Heart right ventricle (tissue), 16 donors: ENCODE measurements around the gene TFAP2E. TPM values are rescaled to one million over a fixed set of nuclear protein-coding genes. Genes with fewer than 3 reads are reported as not detected.

Experiments used
- ATAC-seq, 8 donors: fragments of 200-7000 bp; cut with Tn5 transposase; one replicate each; pipeline ENCODE4 v1.9.1; 2020; ENCODE audit warnings: mild to moderate bottlenecking in 8 of 8, moderate library complexity in 8 of 8, moderate number of reproducible peaks in 1 of 8
- DNase-seq, 2 donors: peaks; one replicate each; pipeline ENCODE4 v3.0.0-alpha.2; 2020
- H3K27ac ChIP-seq, 10 donors: fragments of 200-600 bp; sonication (generic) in 2 of 10; one replicate each; pipeline versions ENCODE4 v1.5.0 to v1.8.0; 2020 to 2022; ENCODE audit warnings: mild to moderate bottlenecking in 3 of 10
- H3K27me3 ChIP-seq, 7 donors: fragments of 200-600 bp; one replicate each; pipeline ENCODE4 v1.8.0; 2021 to 2022; ENCODE audit warnings: mild to moderate bottlenecking in 2 of 7
- H3K36me3 ChIP-seq, 9 donors: fragments of 200-600 bp; sonication (generic) in 1 of 9; one replicate each; pipeline versions ENCODE4 v1.5.0 to v1.8.0; 2020 to 2022; ENCODE audit warnings: mild to moderate bottlenecking in 2 of 9
- H3K4me1 ChIP-seq, 9 donors: fragments of 200-600 bp; sonication (generic) in 1 of 9; one replicate each; pipeline versions ENCODE4 v1.5.0 to v1.8.0; 2020 to 2022; ENCODE audit warnings: mild to moderate bottlenecking in 4 of 9
- H3K4me3 ChIP-seq, 10 donors: fragments of 200-600 bp; sonication (generic) in 2 of 10; one replicate each; pipeline versions ENCODE4 v1.5.0 to v1.8.0; 2020 to 2022; ENCODE audit warnings: mild to moderate bottlenecking in 7 of 10, moderate library complexity in 2 of 10
- H3K9me3 ChIP-seq, 11 donors: fragments of 200-600 bp in 10 of 11; sonication (generic) in 2 of 11; one replicate each; pipeline versions ENCODE4 v1.5.0 to v1.8.0; 2013 to 2022; ENCODE audit warnings: mild to moderate bottlenecking in 2 of 11, control low read depth in 1 of 11, moderate library complexity in 1 of 11
- WGBS, 2 donors: extraction: QIAGEN DNeasy Blood & Tissue Kit; methylation state at CpG; one replicate each; pipeline ENCODE4 v1.1.7; 2013; ENCODE audit warnings: inconsistent platforms in 1 of 2; 5-methylcytosine and 5-hydroxymethylcytosine counted together
- intact Hi-C, 10 donors: fragments of 100-400 bp; cut with DNase I; formaldehyde crosslinking; loops; one replicate each; pipeline versions ENCODE4 v1.11.1 to v1.14.2; 2022
- polyA plus RNA-seq, 2 donors: library from polyadenylated mRNA; stranded (reverse); fragments of 200-250 nt; gene quantifications; one replicate each; pipeline ENCODE4 v1.2.3, GENCODE V29; 2013
- total RNA-seq, 10 donors: library from RNA; stranded (reverse); fragmentation: NEBNext Ultra II Directional in 3 of 10; extraction: Animal tissue kit (Norgen Biotek cat#: 25700) in 3 of 10; gene quantifications; one replicate each; pipeline versions ENCODE4 v1.2.1 to v1.2.4, GENCODE V29; 2021 to 2023
- TF ChIP-seq, protein P1 (sequence below), 9 donors: fragments of 200-600 bp; sonication (generic) in 2 of 9; IDR thresholded peaks; one replicate each; pipeline versions ENCODE4 v1.5.0 to v1.8.0; 2021 to 2022; ENCODE audit warnings: antibody characterized with exemption in 9 of 9, mild to moderate bottlenecking in 5 of 9, moderate library complexity in 1 of 9
- donor health status: Arrhythmogenic right ventricular cardiomyopathy.
- donor health status: ischemic (EF 13 %, LVEDD 7.1; RV severe dilation, severe dysfunction).
- donor health status: healthy with polysubstance abuse.
- donor health status: DM: no; HTN: yes; CAD: no.
- donor health status: DM: no; HTN: no; CAD: no.
- donor health status: ischemic (EF 25% LVEDD 6.9; RV normal size, moderate dysfunction).
- donor health status: ischemic (EF 25% LVEDD 5.7; RV mildly dilated, moderate dysfunction).
- donor health status: healthy.
- donor health status: DM: yes; HTN: yes; CAD: no.
- donor health status: Ischemic cardiomyopathy.
- donor health status: ischemic (EF 35%, LVEDD 5.7; RV mildly dilated, moderate dysfunction).
- donor health status: nonischemic (EF 11% LVEDD 7.7; RV severe dilation, severe dysfunction).
- donor health status: DM: yes; HTN: yes; CAD: no.
- donor health status: PGD.
- donor health status: ischemic (EF 29% LVEDD 5.4; RV normal size, mild dysfunction).
- donor health status: nonischemic (EF 23%, LVEDD 6.1; RV moderate dilation, normal function).

Gene TFAP2E
- total and polyA plus RNA-seq, 12 donors = 0.18 to 1.4 (median 0.40) TPM; not detected in 3

DNA sequence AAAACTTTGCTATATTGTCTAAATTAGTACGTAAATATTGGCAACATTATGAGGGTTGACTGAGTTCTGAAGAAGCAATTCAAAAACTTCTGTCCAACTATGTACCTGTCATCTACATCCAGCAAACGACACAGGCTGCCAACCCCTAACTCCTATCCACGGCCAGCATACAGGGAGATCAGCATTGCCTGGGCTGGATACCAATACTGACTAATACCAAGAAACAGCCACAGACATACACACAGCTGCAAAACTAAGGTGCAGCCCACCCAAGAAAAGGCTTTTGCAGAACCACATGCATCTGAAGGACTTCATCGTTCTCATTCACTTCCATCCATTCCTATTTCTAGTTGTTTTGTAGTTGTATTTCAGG is 17.9 kb upstream of the TFAP2E start:
- Histone ChIP-seq H3K36me3 (peaks cover 0 to 41% (median 15%) of the 10 kb centered on the region in 9 donors), H3K27ac (peak overlapping the region in 3 of 10 donors; percentile 17 to 98 (median 47)), H3K9me3 (no peaks in the 10 kb centered on the region), H3K27me3 (no peaks in the 10 kb centered on the region), H3K4me3 (no peak overlapping the region), H3K4me1 (peaks cover 0 to 64% (median 52%) of the 10 kb centered on the region in 9 donors)
- WGBS, 2 donors = 57 to 61% methylated on average over 4 of the region's 4 CpGs
- TF ChIP-seq, protein P1, sequence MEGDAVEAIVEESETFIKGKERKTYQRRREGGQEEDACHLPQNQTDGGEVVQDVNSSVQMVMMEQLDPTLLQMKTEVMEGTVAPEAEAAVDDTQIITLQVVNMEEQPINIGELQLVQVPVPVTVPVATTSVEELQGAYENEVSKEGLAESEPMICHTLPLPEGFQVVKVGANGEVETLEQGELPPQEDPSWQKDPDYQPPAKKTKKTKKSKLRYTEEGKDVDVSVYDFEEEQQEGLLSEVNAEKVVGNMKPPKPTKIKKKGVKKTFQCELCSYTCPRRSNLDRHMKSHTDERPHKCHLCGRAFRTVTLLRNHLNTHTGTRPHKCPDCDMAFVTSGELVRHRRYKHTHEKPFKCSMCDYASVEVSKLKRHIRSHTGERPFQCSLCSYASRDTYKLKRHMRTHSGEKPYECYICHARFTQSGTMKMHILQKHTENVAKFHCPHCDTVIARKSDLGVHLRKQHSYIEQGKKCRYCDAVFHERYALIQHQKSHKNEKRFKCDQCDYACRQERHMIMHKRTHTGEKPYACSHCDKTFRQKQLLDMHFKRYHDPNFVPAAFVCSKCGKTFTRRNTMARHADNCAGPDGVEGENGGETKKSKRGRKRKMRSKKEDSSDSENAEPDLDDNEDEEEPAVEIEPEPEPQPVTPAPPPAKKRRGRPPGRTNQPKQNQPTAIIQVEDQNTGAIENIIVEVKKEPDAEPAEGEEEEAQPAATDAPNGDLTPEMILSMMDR (IDR thresholded peaks at IDR 0.05) = no peak
- no peak for DNase-seq
- ATAC-seq = no peak
- intact Hi-C loops = loop anchor here in 3 of 10 donors (5.0 to 10.0 kb wide), 2 partner anchors 353 to 360 kb away; partner anchors contain the start of gene SFPQ (in 2 of the 3)

DNA sequence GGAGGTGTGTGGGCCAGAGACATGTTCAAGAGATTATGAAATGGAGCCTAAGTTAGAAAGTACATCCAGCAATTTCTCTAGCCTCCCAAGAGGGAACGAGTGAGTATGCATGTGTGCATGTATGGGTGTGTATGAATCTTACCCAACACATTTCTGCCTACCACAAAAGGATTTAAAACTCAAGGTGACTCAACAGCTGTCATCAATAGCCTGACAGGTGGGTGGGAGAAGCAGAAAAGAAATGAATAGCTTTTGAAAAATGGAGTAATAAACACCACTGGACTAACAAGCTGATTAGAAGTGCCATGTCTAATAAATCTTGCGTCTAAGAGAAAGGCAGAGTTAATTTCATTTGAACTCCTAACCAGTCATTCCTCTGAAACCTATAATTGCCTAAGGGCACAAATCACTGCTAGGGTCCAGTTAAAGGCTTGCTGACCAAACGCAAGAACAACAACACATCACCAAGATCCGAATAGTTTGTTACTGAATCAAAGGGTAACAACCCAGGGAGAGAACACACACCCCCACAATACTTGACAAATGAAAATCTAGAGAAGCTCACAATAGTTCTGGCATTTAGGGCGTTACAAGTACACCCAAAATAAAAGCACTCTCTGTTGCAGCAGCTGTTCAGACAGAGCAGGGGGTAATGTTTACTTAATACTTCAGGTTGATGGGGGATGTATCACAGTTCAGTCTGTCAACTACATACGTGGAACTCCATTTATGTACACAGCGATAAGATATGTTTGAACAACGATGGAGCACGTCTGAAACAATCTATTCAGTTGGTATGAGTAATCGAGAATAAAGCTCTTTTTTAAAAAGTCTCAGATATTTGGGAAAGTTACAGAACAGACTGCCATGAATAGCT is 17.3 kb upstream of the TFAP2E start:
- Histone ChIP-seq H3K9me3 (no peaks in the 10 kb centered on the region), H3K27me3 (no peaks in the 10 kb centered on the region), H3K4me3 (peak overlapping the region in 8 of 10 donors; percentile 87 to 98 (median 93)), H3K27ac (peak overlapping the region in 8 of 10 donors; percentile 97 to 100 (median 98)), H3K36me3 (peaks cover 0 to 38% (median 12%) of the 10 kb centered on the region in 9 donors), H3K4me1 (peaks cover 0 to 70% (median 57%) of the 10 kb centered on the region in 9 donors)
- intact Hi-C loops = loop anchor here in 3 of 10 donors (5.0 to 10.0 kb wide), 2 partner anchors 354 to 361 kb away; partner anchors contain the start of gene SFPQ (in 2 of the 3)
- ATAC-seq = no peak
- TF ChIP-seq, protein P1 (IDR thresholded peaks at IDR 0.05) = no peak
- 47 to 49% methylated on average over 10 of the region's 10 CpGs for WGBS, 2 donors
- no peak for DNase-seq

DNA sequence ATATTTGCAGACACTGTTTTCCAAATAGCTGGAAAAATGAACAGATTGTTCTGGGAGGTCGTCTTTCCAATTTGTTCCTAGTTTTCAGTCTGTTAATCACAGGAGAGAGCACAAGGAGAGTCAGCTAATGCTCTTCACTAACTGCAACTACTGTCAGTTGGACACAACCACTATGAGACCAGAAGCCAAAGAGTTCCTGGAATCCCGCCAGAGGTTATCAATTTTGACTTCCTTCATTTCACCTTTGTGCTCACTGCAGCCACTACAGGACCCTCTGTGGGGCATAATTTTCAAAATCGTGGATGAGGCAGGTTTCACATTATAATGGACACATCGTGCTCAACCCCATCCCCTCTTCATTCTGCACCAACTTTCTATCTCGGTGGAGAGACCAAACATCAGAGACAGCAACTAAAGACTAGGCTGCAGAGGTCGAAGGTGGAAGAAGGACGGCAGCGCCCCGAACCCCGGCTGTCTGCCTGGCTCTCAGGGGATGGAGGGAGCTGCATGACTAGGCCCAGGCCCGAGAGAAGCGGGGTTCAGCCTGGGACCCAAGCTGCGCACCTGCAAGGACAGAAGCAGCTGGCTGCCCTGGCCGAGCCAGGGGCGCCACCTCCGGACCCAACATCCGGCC is 16.5 kb upstream of the TFAP2E start:
- no peak for ATAC-seq
- peaks cover 0 to 78% (median 59%) of the 10 kb centered on the region in 9 donors for H3K4me1 ChIP-seq
- TF ChIP-seq, protein P1 (IDR thresholded peaks at IDR 0.05) = no peak

DNA sequence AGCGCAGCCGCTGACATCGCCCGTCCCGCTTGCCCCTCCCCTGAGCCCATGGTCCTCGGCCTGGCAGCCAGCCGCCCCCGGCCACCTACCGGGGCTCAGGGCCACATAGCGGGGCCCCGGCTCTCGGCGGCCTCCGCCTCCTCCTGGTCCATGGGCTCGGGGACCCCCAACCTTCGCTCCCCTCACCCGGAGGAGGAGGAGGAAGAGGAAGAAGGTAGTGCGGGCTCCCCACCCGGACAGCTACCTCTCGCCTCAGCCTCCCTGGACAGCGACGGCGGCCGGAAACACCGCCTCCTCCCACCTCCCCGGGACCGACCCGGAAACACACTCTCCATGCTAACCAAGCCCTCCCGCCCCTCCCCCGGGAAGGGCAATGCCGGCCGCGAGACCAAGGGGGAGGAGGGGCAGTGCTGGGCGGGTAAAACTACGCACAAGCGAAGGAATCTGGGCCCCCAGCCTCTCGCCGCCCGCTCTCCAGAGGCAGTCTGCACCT is 15.9 kb upstream of the TFAP2E start, which contains the start of gene KIAA0319L:
TSS of gene KIAA0319L (minus strand) at position 286 of the 493 bp plus-strand sequence. CDS start 2,912 bp downstream, outside the sequence.
- DNase-seq = peak; percentile 89 to 92
- Histone ChIP-seq H3K36me3 (peaks cover 0 to 34% (median 8%) of the 10 kb centered on the region in 9 donors), H3K27me3 (no peaks in the 10 kb centered on the region), H3K9me3 (no peaks in the 10 kb centered on the region), H3K4me1 (peaks cover 0 to 84% (median 59%) of the 10 kb centered on the region in 9 donors), H3K27ac (peak within 1 kb of the TSS; percentile 97 to 100 (median 98)), H3K4me3 (peak within 1 kb of the TSS; percentile 74 to 98 (median 89))
- intact Hi-C loops = loop anchor here in 3 of 10 donors (5.0 to 10.0 kb wide), 2 partner anchors 355 to 362 kb away; partner anchors contain the start of gene SFPQ (in 2 of the 3)
- ATAC-seq = peak; percentile 89 to 95 (median 92)
- TF ChIP-seq, protein P1 (IDR thresholded peaks at IDR 0.05) = peak in 2 of 9 donors; percentile 11 to 12
- 0% methylated on average over 37 to 39 of the region's 39 CpGs for WGBS, 2 donors

More for the DNA sequence above, 16.5 kb upstream of the TFAP2E start:
- intact Hi-C loops = loop anchor here in 3 of 10 donors (5.0 to 10.0 kb wide), 2 partner anchors 354 to 362 kb away; partner anchors contain the start of gene SFPQ (in 2 of the 3)
- Histone ChIP-seq H3K27me3 (no peaks in the 10 kb centered on the region), H3K27ac (peak overlapping the region; percentile 97 to 100 (median 98)), H3K36me3 (peaks cover 0 to 34% (median 10%) of the 10 kb centered on the region in 9 donors), H3K9me3 (no peaks in the 10 kb centered on the region), H3K4me3 (peak overlapping the region; percentile 74 to 98 (median 89))
- WGBS, 2 donors = 1% methylated on average over 17 of the region's 17 CpGs
- DNase-seq = no peak
